WTC11 (cell line): Measurements from ENCODE around the gene ANK2. TPM values are rescaled to one million over a fixed set of nuclear protein-coding genes. Genes with fewer than 3 reads are reported as not detected.

Source experiments
- ATAC-seq: fragments of 200-7000 bp; cut with Tn5 transposase; 2 replicates; pipeline ENCODE4 v1.10.0; 2021; ENCODE audit warnings: mild to moderate bottlenecking, moderate library complexity
- CTCF ChIA-PET: fragments of 300-600 bp; sonication (Branson Sonifier 250); formaldehyde crosslinking; loops from one replicate; lab custom pipeline; 2021; ENCODE audit warnings: antibody characterized with exemption; lab: Charles Lee
- POLR2A ChIA-PET: fragments of 350-600 bp; sonication (Branson Sonifier 250); formaldehyde crosslinking; loops from one replicate; lab custom pipeline; 2021; ENCODE audit warnings: antibody characterized with exemption; lab: Charles Lee
- DNase-seq: peaks from one replicate; pipeline ENCODE4 v3.0.0; 2021; ENCODE audit warnings: low spot score
- H3K27ac Mint-ChIP-seq: 2 replicates; pipeline ENCODE4 v1.8.0; 2021; ENCODE audit warnings: mixed read lengths
- H3K27me3 Mint-ChIP-seq: 2 replicates; pipeline ENCODE4 v1.8.0; 2021; ENCODE audit warnings: low read depth, mild to moderate bottlenecking, moderate library complexity, mixed read lengths
- H3K36me3 Mint-ChIP-seq: 2 replicates; pipeline ENCODE4 v1.8.0; 2021; ENCODE audit warnings: mixed read lengths
- H3K4me1 Mint-ChIP-seq: 2 replicates; pipeline ENCODE4 v1.8.0; 2022; ENCODE audit warnings: mixed read lengths
- H3K4me3 Mint-ChIP-seq: 2 replicates; pipeline ENCODE4 v1.8.0; 2021; ENCODE audit warnings: mild to moderate bottlenecking, moderate library complexity, mixed read lengths
- H3K9me3 Mint-ChIP-seq: 2 replicates; pipeline ENCODE4 v1.8.0; 2021; ENCODE audit warnings: mixed read lengths
- ATF6 ChIP-seq: sonication (generic); formaldehyde crosslinking; IDR thresholded peaks from 2 replicates; pipeline ENCODE4 v1.8.1; 2023; ENCODE audit warnings: mild to moderate bottlenecking, missing genetic modification reagents
- CREM ChIP-seq: sonication (generic); formaldehyde crosslinking; IDR thresholded peaks from 2 replicates; pipeline ENCODE4 v1.8.1; 2022; ENCODE audit warnings: mild to moderate bottlenecking, missing genetic modification reagents, moderate library complexity
- E2F5 ChIP-seq: sonication (generic); formaldehyde crosslinking; IDR thresholded peaks from 2 replicates; pipeline ENCODE4 v1.8.1; 2022; ENCODE audit warnings: mild to moderate bottlenecking, moderate library complexity, missing genetic modification reagents
- FOXP1 ChIP-seq: sonication (generic); formaldehyde crosslinking; IDR thresholded peaks from 2 replicates; pipeline ENCODE4 v1.8.0; 2022; ENCODE audit warnings: missing genetic modification reagents, mild to moderate bottlenecking, moderate library complexity, borderline replicate concordance
- FOXP4 ChIP-seq: sonication (generic); formaldehyde crosslinking; IDR thresholded peaks from 2 replicates; pipeline ENCODE4 v1.8.0; 2022; ENCODE audit warnings: mild to moderate bottlenecking, missing genetic modification reagents
- MAX ChIP-seq: sonication (generic); formaldehyde crosslinking; IDR thresholded peaks from 2 replicates; pipeline ENCODE4 v1.8.0; 2022; ENCODE audit warnings: mild to moderate bottlenecking, missing genetic modification reagents
- MXD4 ChIP-seq: fragments of 250-450 bp; sonication (Bioruptor Pico); IDR thresholded peaks from 2 replicates; pipeline ENCODE4 v1.8.0; 2021; ENCODE audit warnings: mild to moderate bottlenecking, moderate library complexity, borderline replicate concordance
- NR2C2 ChIP-seq: sonication (generic); formaldehyde crosslinking; IDR thresholded peaks from 2 replicates; pipeline ENCODE4 v1.8.0; 2022; ENCODE audit warnings: mild to moderate bottlenecking, missing genetic modification reagents
- NR3C1 ChIP-seq: sonication (generic); formaldehyde crosslinking; conservative IDR thresholded peaks from 2 replicates; pipeline ENCODE4 v1.8.1; 2023; ENCODE audit warnings: low read depth, mild to moderate bottlenecking, missing genetic modification reagents
- OVOL2 ChIP-seq: fragments of 250-450 bp; sonication (Bioruptor Pico); IDR thresholded peaks from 2 replicates; pipeline ENCODE4 v1.9.0; 2021; ENCODE audit warnings: mild to moderate bottlenecking, borderline replicate concordance
- PRDM15 ChIP-seq: sonication (generic); formaldehyde crosslinking; IDR thresholded peaks from 2 replicates; pipeline ENCODE4 v1.8.0; 2022; ENCODE audit warnings: missing genetic modification reagents
- SMAD4 ChIP-seq: sonication (generic); formaldehyde crosslinking; IDR thresholded peaks from 2 replicates; pipeline ENCODE4 v1.8.0; 2022; ENCODE audit warnings: mild to moderate bottlenecking, missing genetic modification reagents
- TP53 ChIP-seq: sonication (generic); formaldehyde crosslinking; IDR thresholded peaks from 2 replicates; pipeline ENCODE4 v1.8.1; 2023; ENCODE audit warnings: mild to moderate bottlenecking, missing genetic modification reagents
- ZMAT4 ChIP-seq: fragments of 250-450 bp; sonication (Bioruptor Pico); IDR thresholded peaks from 2 replicates; pipeline ENCODE4 v1.9.0; 2021; ENCODE audit warnings: mild to moderate bottlenecking
- ZNF219 ChIP-seq: sonication (generic); formaldehyde crosslinking; IDR thresholded peaks from 2 replicates; pipeline ENCODE4 v1.8.0; 2023; ENCODE audit warnings: missing genetic modification reagents, mild to moderate bottlenecking, borderline replicate concordance
- ZNF232 ChIP-seq: sonication (generic); formaldehyde crosslinking; IDR thresholded peaks from 2 replicates; pipeline ENCODE4 v1.8.0; 2022; ENCODE audit warnings: mild to moderate bottlenecking, missing genetic modification reagents
- ZNF317 ChIP-seq: sonication (generic); formaldehyde crosslinking; IDR thresholded peaks from 2 replicates; pipeline ENCODE4 v1.8.1; 2023; ENCODE audit warnings: low read depth, mild to moderate bottlenecking, moderate library complexity, missing genetic modification reagents, borderline replicate concordance
- ZNF396 ChIP-seq: fragments of 250-450 bp; sonication (Bioruptor Pico); IDR thresholded peaks from 2 replicates; pipeline ENCODE4 v1.8.0; 2021; ENCODE audit warnings: mild to moderate bottlenecking, moderate library complexity, borderline replicate concordance
- ZNF671 ChIP-seq: fragments of 250-450 bp; sonication (Bioruptor Pico); IDR thresholded peaks from 2 replicates; pipeline ENCODE4 v1.8.0; 2021; ENCODE audit warnings: mild to moderate bottlenecking
- total RNA-seq: library from RNA; stranded (reverse); gene quantifications from 3 replicates; pipeline ENCODE4 v1.2.3, GENCODE V29; 2021

Gene ANK2
- total RNA-seq, 1 experiment from 2014 or later = 27.9 TPM

GRCh38 chr4:113031212-113031611, 18.2 kb upstream of the ANK2 start:
- H3K9me3 Mint-ChIP-seq = peaks cover 4% of the 10 kb centered on the region; the same call in 1 of the 2 replicates
- TF ChIP-seq ZNF317 (CRISPR knock-in tag) (no peak), FOXP4 (no peak), SMAD4 (CRISPR knock-in tag) (no peak), NR2C2 (CRISPR knock-in tag) (no peak), MAX (CRISPR knock-in tag) (no peak)
- peaks cover 27% of the 10 kb centered on the region for H3K4me1 Mint-ChIP-seq
- no peaks in the 10 kb centered on the region for H3K27me3 Mint-ChIP-seq
- H3K27ac Mint-ChIP-seq = no peak overlapping the region
- ChIA-PET POLR2A (interaction anchor here (0.5 kb wide), 1 partner anchor 834 kb away, joined by 3 read pairs; no protein-coding TSS in a partner anchor), CTCF (interaction anchor here (0.7 kb wide), 1 partner anchor 80 kb away, joined by 3 read pairs; no protein-coding TSS in a partner anchor)
- H3K36me3 Mint-ChIP-seq = 0 out of 2 replicates have a peak, but pooled peaks cover 4% of the 10 kb centered on the region
- no peak for ATAC-seq
- DNase-seq = no peak
- H3K4me3 Mint-ChIP-seq = no peak overlapping the region

GRCh38 chr4:113040793-113041192, 8.7 kb upstream of the ANK2 start:
- Mint-ChIP-seq H3K36me3 (peaks cover 8% of the 10 kb centered on the region; the same call in 1 of the 2 replicates), H3K9me3 (peaks cover 16% of the 10 kb centered on the region), H3K4me1 (no peaks in the 10 kb centered on the region), H3K4me3 (no peak overlapping the region), H3K27me3 (no peaks in the 10 kb centered on the region), H3K27ac (no peak overlapping the region)
- ATAC-seq (no peak), DNase-seq (no peak)
- POLR2A ChIA-PET = no interaction called here
- CTCF ChIA-PET = no interaction called here
- TF ChIP-seq TP53 (CRISPR knock-in tag) = no peak
- no peak for TF ChIP-seq ZNF232

- no peak for TF ChIP-seq NR3C1 (CRISPR knock-in tag)
- TF ChIP-seq MXD4 (CRISPR knock-in tag) = no peak
- no peak for TF ChIP-seq ZMAT4 (CRISPR knock-in tag)
- no peak for TF ChIP-seq FOXP1
- TF ChIP-seq, all 79 proteins: peak for 0
- ATAC-seq (peak; percentile 57; the same call in 1 of the 2 replicates), DNase-seq (no peak)
- CTCF ChIA-PET = no interaction called here
- H3K27me3 Mint-ChIP-seq = no peaks in the 10 kb centered on the region
- H3K4me3 Mint-ChIP-seq = no peak overlapping the region
- H3K4me1 Mint-ChIP-seq = no peaks in the 10 kb centered on the region
- H3K36me3 Mint-ChIP-seq = no peaks in the 10 kb centered on the region; the same call in 1 of the 2 replicates
- POLR2A ChIA-PET = no interaction called here
- H3K9me3 Mint-ChIP-seq = peaks cover 10% of the 10 kb centered on the region
- no peak overlapping the region for H3K27ac Mint-ChIP-seq
Observed at GRCh38 chr4:113042502-113042901, 7.0 kb upstream of the ANK2 start.

GRCh38 chr4:113043591-113043990, 5.9 kb upstream of the ANK2 start:
- CTCF ChIA-PET = no interaction called here
- H3K27me3 Mint-ChIP-seq = no peaks in the 10 kb centered on the region
- H3K9me3 Mint-ChIP-seq = peaks cover 10% of the 10 kb centered on the region
- ATAC-seq (no peak), DNase-seq (no peak)
- no peaks in the 10 kb centered on the region for H3K4me1 Mint-ChIP-seq
- no peak overlapping the region for H3K4me3 Mint-ChIP-seq
- H3K27ac Mint-ChIP-seq = no peak overlapping the region
- H3K36me3 Mint-ChIP-seq = no peaks in the 10 kb centered on the region; the same call in 1 of the 2 replicates
- POLR2A ChIA-PET = no interaction called here
- no peak for TF ChIP-seq CREM (CRISPR knock-in tag)
- TF ChIP-seq TP53 (CRISPR knock-in tag) = no peak
- TF ChIP-seq ATF6 (CRISPR knock-in tag) = no peak
- no peak for TF ChIP-seq PRDM15 (CRISPR knock-in tag)
- no peak for TF ChIP-seq OVOL2 (CRISPR knock-in tag)
- TF ChIP-seq ZNF396 (CRISPR knock-in tag) = no peak
- no peak for TF ChIP-seq ZNF671 (CRISPR knock-in tag)
- no peak for TF ChIP-seq E2F5 (CRISPR knock-in tag)
- no peak for TF ChIP-seq ZNF219 (CRISPR knock-in tag)
